ENCODE measurements around the gene OTC.

The OTC gene

DNA sequence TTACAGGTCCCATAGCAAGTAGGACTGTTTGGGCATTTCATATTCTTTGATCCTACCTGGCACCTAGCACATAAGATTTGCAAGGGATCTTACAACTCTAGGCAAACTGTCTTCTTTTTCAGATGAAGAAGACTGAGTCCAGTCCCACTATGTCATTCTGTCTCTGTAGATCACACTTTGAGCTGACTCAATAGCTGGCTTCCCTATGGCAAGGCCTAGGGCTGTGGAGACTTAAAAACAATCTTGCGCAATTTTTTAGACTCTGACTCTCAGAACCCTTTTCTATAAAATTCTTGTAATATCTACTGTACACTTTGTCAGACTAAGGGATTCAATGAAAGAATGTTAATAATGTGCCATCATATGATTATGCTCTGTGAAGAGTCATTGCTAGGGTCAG, 26.7 kb downstream of the OTC start:
- TF ChIP-seq ZBTB7A (IDR thresholded peaks at IDR 0.05; ENCODE audit: low read depth): no peak
- TF ChIP-seq, protein P1, sequence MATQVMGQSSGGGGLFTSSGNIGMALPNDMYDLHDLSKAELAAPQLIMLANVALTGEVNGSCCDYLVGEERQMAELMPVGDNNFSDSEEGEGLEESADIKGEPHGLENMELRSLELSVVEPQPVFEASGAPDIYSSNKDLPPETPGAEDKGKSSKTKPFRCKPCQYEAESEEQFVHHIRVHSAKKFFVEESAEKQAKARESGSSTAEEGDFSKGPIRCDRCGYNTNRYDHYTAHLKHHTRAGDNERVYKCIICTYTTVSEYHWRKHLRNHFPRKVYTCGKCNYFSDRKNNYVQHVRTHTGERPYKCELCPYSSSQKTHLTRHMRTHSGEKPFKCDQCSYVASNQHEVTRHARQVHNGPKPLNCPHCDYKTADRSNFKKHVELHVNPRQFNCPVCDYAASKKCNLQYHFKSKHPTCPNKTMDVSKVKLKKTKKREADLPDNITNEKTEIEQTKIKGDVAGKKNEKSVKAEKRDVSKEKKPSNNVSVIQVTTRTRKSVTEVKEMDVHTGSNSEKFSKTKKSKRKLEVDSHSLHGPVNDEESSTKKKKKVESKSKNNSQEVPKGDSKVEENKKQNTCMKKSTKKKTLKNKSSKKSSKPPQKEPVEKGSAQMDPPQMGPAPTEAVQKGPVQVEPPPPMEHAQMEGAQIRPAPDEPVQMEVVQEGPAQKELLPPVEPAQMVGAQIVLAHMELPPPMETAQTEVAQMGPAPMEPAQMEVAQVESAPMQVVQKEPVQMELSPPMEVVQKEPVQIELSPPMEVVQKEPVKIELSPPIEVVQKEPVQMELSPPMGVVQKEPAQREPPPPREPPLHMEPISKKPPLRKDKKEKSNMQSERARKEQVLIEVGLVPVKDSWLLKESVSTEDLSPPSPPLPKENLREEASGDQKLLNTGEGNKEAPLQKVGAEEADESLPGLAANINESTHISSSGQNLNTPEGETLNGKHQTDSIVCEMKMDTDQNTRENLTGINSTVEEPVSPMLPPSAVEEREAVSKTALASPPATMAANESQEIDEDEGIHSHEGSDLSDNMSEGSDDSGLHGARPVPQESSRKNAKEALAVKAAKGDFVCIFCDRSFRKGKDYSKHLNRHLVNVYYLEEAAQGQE (IDR thresholded peaks at IDR 0.05; ENCODE audit: low read depth): no peak
- TF ChIP-seq NFIC (IDR thresholded peaks at IDR 0.05): no peak
- TF ChIP-seq, protein P2, sequence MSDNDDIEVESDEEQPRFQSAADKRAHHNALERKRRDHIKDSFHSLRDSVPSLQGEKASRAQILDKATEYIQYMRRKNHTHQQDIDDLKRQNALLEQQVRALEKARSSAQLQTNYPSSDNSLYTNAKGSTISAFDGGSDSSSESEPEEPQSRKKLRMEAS (IDR thresholded peaks at IDR 0.05): no peak
- no peak for TF ChIP-seq YY1 (IDR thresholded peaks at IDR 0.05; ENCODE audit: low read depth)
- no peak for TF ChIP-seq CREB1 (IDR thresholded peaks at IDR 0.05; ENCODE audit: low read depth)
- TF ChIP-seq, protein P3, sequence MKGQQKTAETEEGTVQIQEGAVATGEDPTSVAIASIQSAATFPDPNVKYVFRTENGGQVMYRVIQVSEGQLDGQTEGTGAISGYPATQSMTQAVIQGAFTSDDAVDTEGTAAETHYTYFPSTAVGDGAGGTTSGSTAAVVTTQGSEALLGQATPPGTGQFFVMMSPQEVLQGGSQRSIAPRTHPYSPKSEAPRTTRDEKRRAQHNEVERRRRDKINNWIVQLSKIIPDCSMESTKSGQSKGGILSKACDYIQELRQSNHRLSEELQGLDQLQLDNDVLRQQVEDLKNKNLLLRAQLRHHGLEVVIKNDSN (IDR thresholded peaks at IDR 0.05): no peak
- TF ChIP-seq RAD21 (IDR thresholded peaks at IDR 0.05; ENCODE audit: low read depth): no peak
- TF ChIP-seq TCF12 (IDR thresholded peaks at IDR 0.05; ENCODE audit: low read depth): no peak
- TF ChIP-seq EGR1 (IDR thresholded peaks at IDR 0.05): no peak
- no peak for TF ChIP-seq FOXM1 (IDR thresholded peaks at IDR 0.05; ENCODE audit: borderline replicate concordance, low read depth)
- no peak for TF ChIP-seq TEAD4 (IDR thresholded peaks at IDR 0.05)
- no peak for TF ChIP-seq CEBPB (IDR thresholded peaks at IDR 0.05)
- TF ChIP-seq EP300 (IDR thresholded peaks at IDR 0.05; ENCODE audit: borderline replicate concordance): no peak
- no peak for TF ChIP-seq TAF1 (IDR thresholded peaks at IDR 0.05; ENCODE audit: low read depth)

DNA sequence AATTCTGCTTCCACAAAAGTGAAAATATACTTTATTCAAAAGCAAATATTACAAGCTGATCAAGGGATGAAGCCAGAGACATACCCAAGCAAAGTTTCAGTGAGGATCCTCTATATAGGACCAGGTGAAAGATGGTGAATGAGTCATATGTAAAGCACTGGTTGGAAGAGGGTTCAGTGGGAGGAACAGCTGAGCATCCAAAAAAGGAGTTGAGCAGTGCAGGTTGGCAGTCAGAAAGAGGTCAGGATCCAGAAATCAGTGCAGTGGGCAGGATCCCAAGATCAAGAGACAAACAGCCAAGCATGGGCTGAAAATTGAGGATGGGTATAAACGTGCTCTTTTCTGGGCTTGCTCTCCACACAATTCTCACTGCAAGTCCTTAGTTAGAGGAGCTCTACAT, 30.3 kb downstream of the OTC start:
- no peak for TF ChIP-seq FOXM1 (IDR thresholded peaks at IDR 0.05; ENCODE audit: borderline replicate concordance, low read depth)
- no peak for TF ChIP-seq CEBPB (IDR thresholded peaks at IDR 0.05)
- TF ChIP-seq YY1 (IDR thresholded peaks at IDR 0.05; ENCODE audit: low read depth): no peak
- no peak for TF ChIP-seq CREB1 (IDR thresholded peaks at IDR 0.05; ENCODE audit: low read depth)

DNA sequence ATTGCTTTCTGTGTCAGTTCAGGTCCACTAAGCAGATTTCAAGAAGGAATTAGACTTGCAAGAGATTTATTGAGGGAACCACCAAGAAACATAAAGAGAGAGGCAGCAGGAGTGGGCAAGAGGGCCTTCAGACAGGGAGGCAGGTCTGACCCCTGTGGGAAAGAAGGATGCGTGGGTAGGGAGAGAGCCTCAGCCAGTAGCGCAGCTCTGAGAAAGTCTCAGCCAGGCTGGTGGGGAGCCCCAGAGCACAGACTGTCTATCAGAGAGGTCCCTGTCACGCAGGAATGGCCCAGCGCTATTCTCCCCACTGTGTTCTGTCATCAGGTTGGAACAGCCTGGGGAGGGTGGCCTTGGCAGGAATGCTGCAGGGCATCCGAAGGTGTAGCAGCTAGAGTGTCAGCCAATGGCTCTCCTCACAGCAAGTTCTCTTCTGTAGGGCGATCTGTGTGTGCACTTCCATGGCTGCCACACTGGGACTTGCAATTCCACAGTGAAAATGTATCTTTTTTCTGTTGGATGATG, 48.0 kb downstream of the OTC start:
- TF ChIP-seq RAD21 (IDR thresholded peaks at IDR 0.05; ENCODE audit: low read depth): no peak
- TF ChIP-seq NFIC (IDR thresholded peaks at IDR 0.05): no peak
- no peak for TF ChIP-seq ZBTB7A (IDR thresholded peaks at IDR 0.05; ENCODE audit: low read depth)
- no peak for TF ChIP-seq TAF1 (IDR thresholded peaks at IDR 0.05; ENCODE audit: low read depth)
- TF ChIP-seq, protein P2 (IDR thresholded peaks at IDR 0.05): no peak
- no peak for TF ChIP-seq YY1 (IDR thresholded peaks at IDR 0.05; ENCODE audit: low read depth)
- TF ChIP-seq, protein P1 (IDR thresholded peaks at IDR 0.05; ENCODE audit: low read depth): no peak

- TF ChIP-seq, protein P3 (IDR thresholded peaks at IDR 0.05): no peak
- TF ChIP-seq TCF12 (IDR thresholded peaks at IDR 0.05; ENCODE audit: low read depth) (no peak), EGR1 (IDR thresholded peaks at IDR 0.05) (no peak), EP300 (IDR thresholded peaks at IDR 0.05; ENCODE audit: borderline replicate concordance) (no peak), TEAD4 (IDR thresholded peaks at IDR 0.05) (no peak), YY1 (IDR thresholded peaks at IDR 0.05; ENCODE audit: low read depth) (no peak)
- TF ChIP-seq, protein P1 (IDR thresholded peaks at IDR 0.05; ENCODE audit: low read depth): no peak
Measured at GRCh38 chrX:38402118-38402517, 49.7 kb downstream of the OTC start.

- TF ChIP-seq EP300 (IDR thresholded peaks at IDR 0.05; ENCODE audit: borderline replicate concordance) (no peak), CEBPB (IDR thresholded peaks at IDR 0.05) (no peak)
- TF ChIP-seq, protein P1 (IDR thresholded peaks at IDR 0.05; ENCODE audit: low read depth): no peak
Measured at GRCh38 chrX:38403834-38404233, 51.4 kb downstream of the OTC start.

Data from Ishikawa (cell line).